Endothelial cell of umbilical vein (primary cell): ENCODE measurements around the gene DHX15. TPM values are rescaled to one million over a fixed set of nuclear protein-coding genes. Genes with fewer than 3 reads are reported as not detected.

ENCODE experiments used
- BruUV-seq: library from RNA; stranded (reverse); fragments of 400-500 nt; replicated peaks from 2 replicates; lab custom pipeline; 2021; lab: Mats Ljungman, UMichigan
- CTCF ChIA-PET: fragments of 300-600, 350-600 bp; sonication (Branson Sonifier 250); formaldehyde crosslinking; loops from one replicate; lab custom pipeline; 2021; ENCODE audit warnings: antibody characterized with exemption, inconsistent platforms; lab: Charles Lee
- POLR2A ChIA-PET: fragments of 300-600, 350-600 bp; sonication (Branson Sonifier 250); formaldehyde crosslinking; loops from one replicate; lab custom pipeline; 2021; ENCODE audit warnings: antibody characterized with exemption, inconsistent platforms; lab: Charles Lee
- DNase-seq: peaks from one replicate; pipeline ENCODE4 v3.0.0-alpha.2; 2011; ENCODE audit warnings: low read depth, low spot score
- FAIRE-seq: peaks from 2 replicates; lab custom pipeline; 2011; peaks lifted over from hg19 to GRCh38; lab: Jason Lieb, UNC
- H2AFZ ChIP-seq: 2 replicates; pipeline ENCODE4 v1.6.0; 2012; ENCODE audit warnings: low read depth, low read length, control low read depth, inconsistent platforms
- H3K27ac ChIP-seq: 2 replicates; pipeline ENCODE4 v1.5.1; 2011; ENCODE audit warnings: low read depth, mild to moderate bottlenecking, control low read depth, low read length, moderate library complexity; ENCODE audit not compliant: insufficient read depth
- H3K27me3 ChIP-seq, 2 experiments: 2 replicates each; pipeline versions ENCODE4 v1.6.0 to v1.6.1; 2011; ENCODE audit warnings: low read length in 2 of 2, mixed read lengths in 1 of 2; ENCODE audit not compliant: control insufficient read depth in 2 of 2, insufficient read depth in 2 of 2
- H3K36me3 ChIP-seq, 2 experiments: 2 replicates in 1 of 2; 3 replicates in 1 of 2; pipeline ENCODE4 v1.5.1; 2011; ENCODE audit warnings: low read length in 2 of 2, mild to moderate bottlenecking in 1 of 2, moderate library complexity in 1 of 2; ENCODE audit not compliant: control insufficient read depth in 2 of 2, insufficient read depth in 2 of 2; ENCODE audit errors: extremely low read depth in 1 of 2
- H3K4me1 ChIP-seq: 3 replicates; pipeline ENCODE4 v1.5.1; 2011; ENCODE audit warnings: mild to moderate bottlenecking, low read length; ENCODE audit not compliant: control insufficient read depth, insufficient read depth; ENCODE audit errors: extremely low read depth
- H3K4me2 ChIP-seq: 2 replicates; pipeline ENCODE4 v1.6.1; 2011; ENCODE audit warnings: low read length, control low read depth, mixed read lengths; ENCODE audit not compliant: insufficient read depth
- H3K4me3 ChIP-seq, 3 experiments: fragments of 200-600 bp in 1 of 3; sonication (generic), shearing (Covaris generic) in 1 of 3; replicated peaks in 1 of 3; 2 replicates each; pipeline ENCODE4 v1.5.1; 2011 to 2016; ENCODE audit warnings: control low read depth in 3 of 3, low read length in 3 of 3, mild to moderate bottlenecking in 2 of 3, inconsistent platforms in 1 of 3, low read depth in 1 of 3, moderate library complexity in 1 of 3; ENCODE audit not compliant: insufficient read depth in 1 of 3
- H3K79me2 ChIP-seq: 2 replicates; pipeline ENCODE4 v1.6.0; 2012; ENCODE audit warnings: low read length, inconsistent platforms; ENCODE audit not compliant: control insufficient read depth, insufficient read depth
- H3K9ac ChIP-seq: replicated peaks from 2 replicates; pipeline ENCODE3; 2011; ENCODE audit warnings: low read length, control low read depth; ENCODE audit not compliant: insufficient read depth; ENCODE audit errors: extremely low read depth
- H3K9me1 ChIP-seq: replicated peaks from 3 replicates; pipeline ENCODE4 v1.6.0; 2011; ENCODE audit warnings: mild to moderate bottlenecking, low read length; ENCODE audit not compliant: control insufficient read depth, insufficient read depth; ENCODE audit errors: extremely low read depth
- H3K9me3 ChIP-seq: replicated peaks from 2 replicates; pipeline ENCODE4 v1.5.1; 2012; ENCODE audit warnings: low read length, inconsistent platforms; ENCODE audit not compliant: control insufficient read depth, insufficient read depth
- H4K20me1 ChIP-seq: replicated peaks from 2 replicates; pipeline ENCODE3; 2011; ENCODE audit warnings: mild to moderate bottlenecking, low read length; ENCODE audit not compliant: control insufficient read depth, insufficient read depth; ENCODE audit errors: extremely low read depth
- CTCF ChIP-seq, 2 donors: IDR thresholded peaks; 1 replicate in 1 of 2; 2 replicates in 1 of 2; pipeline ENCODE4 v1.5.1; 2011; ENCODE audit warnings: low read length in 2 of 2, mild to moderate bottlenecking in 2 of 2, moderate library complexity in 2 of 2, control low read depth in 1 of 2, inconsistent platforms in 1 of 2, low read depth in 1 of 2; ENCODE audit not compliant: insufficient read depth in 1 of 2; ENCODE audit errors: extremely low read depth in 1 of 2
- EZH2 ChIP-seq: IDR thresholded peaks from 2 replicates; pipeline ENCODE4 v1.6.1; 2012; ENCODE audit warnings: borderline replicate concordance, low read depth, mild to moderate bottlenecking, moderate library complexity, low read length, inconsistent platforms; ENCODE audit not compliant: severe bottlenecking
- FOS ChIP-seq: IDR thresholded peaks from 2 replicates; pipeline ENCODE4 v1.6.1; 2011; ENCODE audit warnings: mild to moderate bottlenecking, low read length, moderate library complexity, borderline replicate concordance; ENCODE audit not compliant: insufficient read depth
- GATA2 ChIP-seq: IDR thresholded peaks from 2 replicates; pipeline ENCODE4 v1.7.0; 2011; ENCODE audit warnings: low read depth, mild to moderate bottlenecking, moderate library complexity, mixed read lengths, low read length; ENCODE audit not compliant: insufficient read length, insufficient read depth
- JUN ChIP-seq: IDR thresholded peaks from 2 replicates; pipeline ENCODE4 v1.6.1; 2011; ENCODE audit warnings: borderline replicate concordance, low read depth; ENCODE audit not compliant: insufficient read length, insufficient read depth
- MAX ChIP-seq: IDR thresholded peaks from 2 replicates; pipeline ENCODE4 v1.6.1; 2011; ENCODE audit not compliant: insufficient read depth, insufficient read length
- MYC ChIP-seq: IDR thresholded peaks from one replicate; pipeline ENCODE4 v1.6.1; 2011; ENCODE audit warnings: mild to moderate bottlenecking, low read depth, low read length
- POLR2A ChIP-seq: IDR thresholded peaks from 2 replicates; pipeline ENCODE4 v1.6.1; 2012; ENCODE audit warnings: low read depth, mild to moderate bottlenecking, control low read depth, low read length
- POLR2AphosphoS5 ChIP-seq: IDR thresholded peaks from 2 replicates; pipeline ENCODE4 v1.6.1; 2012; ENCODE audit warnings: low read depth, mild to moderate bottlenecking, control low read depth, low read length, moderate library complexity; ENCODE audit not compliant: insufficient read depth
- dilution Hi-C: fragments of 300-500 bp; cut with MboI; formaldehyde crosslinking; loops from one replicate; pipeline ENCODE4 v1.15.0; 2019; ENCODE audit warnings: low sequenced_read_pairs; ENCODE audit not compliant: extremely low pct_ligation_motif_present
- intact Hi-C: fragments of 100-400 bp; cut with micrococcal nuclease; formaldehyde crosslinking; loops from one replicate; pipeline ENCODE4 v1.10.0; 2022
- polyA plus RNA-seq, 4 experiments: library from polyadenylated mRNA; depleted of rRNA in 3 of 4; stranded (reverse) in 3 of 4; unstranded in 1 of 4; fragments of >200 nt; gene quantifications; 2 replicates each; pipeline versions ENCODE4 v1.2.1 to v1.2.3, GENCODE V29; 2011 to 2012; ENCODE audit warnings: missing spikeins in 1 of 4
- total RNA-seq: library from RNA; stranded (reverse); gene quantifications from 2 replicates; pipeline ENCODE4 v1.2.3, GENCODE V29; 2021

The DHX15 gene
- total and polyA plus RNA-seq, 2 donors (not counting 3 experiments of a cell fraction or from before 2014, with no cell fraction given): 72.3 to 152 TPM

- Histone ChIP-seq H3K27me3 (no peaks in the 10 kb centered on the region), H2AFZ (no peak overlapping the region), H3K4me3 (peak overlapping the region; percentile 82 to 97 (median 92)), H3K4me1 (peaks cover 18% of the 10 kb centered on the region), H3K27ac (peak overlapping the region; percentile 79), H3K4me2 (peak overlapping the region; percentile 91), H3K9me3 (no peaks in the 10 kb centered on the region), H3K9ac (peak overlapping the region; percentile 95), H3K79me2 (peaks cover 70% of the 10 kb centered on the region), H4K20me1 (peaks cover 14% of the 10 kb centered on the region), H3K9me1 (no peaks in the 10 kb centered on the region), H3K36me3 (no peaks in the 10 kb centered on the region)
- peak; percentile 60 for FAIRE-seq
- no peak for TF ChIP-seq FOS
- dilution Hi-C loops (no loop called here), intact Hi-C loops (loop anchor here (2.0 to 5.0 kb wide), 5 partner anchors 24 to 580 kb away; partner anchors contain the start of gene SEPSECS)
- no TSS peak for BruUV-seq
- CTCF ChIA-PET: interaction anchor here (1.2 to 1.5 kb wide), 2 partner anchors 9 to 25 kb away, joined by 3 read pairs; no protein-coding TSS in a partner anchor
- DNase-seq: peak; percentile 22
- POLR2A ChIA-PET: no interaction called here
Measured at GRCh38 chr4:24582235-24582832, 2.0 kb downstream of the DHX15 start.

DNA sequence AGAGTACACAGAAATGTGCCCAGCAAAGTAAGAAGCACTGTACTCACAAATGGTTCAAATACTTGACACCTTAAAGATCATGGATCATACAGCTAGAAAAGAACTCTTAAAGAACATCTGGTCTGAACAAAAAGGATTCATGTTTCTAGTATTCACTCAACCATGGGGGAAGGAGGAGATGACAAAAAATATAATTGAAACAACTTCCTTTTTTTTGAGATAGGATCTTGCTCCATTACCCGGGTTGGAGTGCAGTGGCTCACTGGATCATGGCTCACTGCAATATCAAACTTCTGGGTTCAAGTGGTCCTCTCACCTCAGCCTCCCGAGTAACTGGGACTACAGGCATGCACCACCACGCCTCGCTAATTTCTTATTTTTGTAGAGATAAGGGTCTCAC lies 6.0 kb downstream of the DHX15 start:
- TF ChIP-seq POLR2AphosphoS5: no peak
- TF ChIP-seq MAX: no peak
- no peak for TF ChIP-seq CTCF (IDR thresholded peaks at IDR 0.05; ENCODE audit: extremely low read depth in 1 of 2, insufficient read depth in 1 of 2, low read depth in 1 of 2, low read length in 2 of 2)
- TF ChIP-seq FOS: no peak
- no peak for TF ChIP-seq EZH2
- TF ChIP-seq POLR2A: no peak
- no peak for TF ChIP-seq JUN
- TF ChIP-seq MYC: no peak
- TF ChIP-seq GATA2: no peak
- no TSS peak for BruUV-seq
- DNase-seq: no peak
- Histone ChIP-seq H3K27me3 (no peaks in the 10 kb centered on the region), H3K4me3 (no peak overlapping the region), H2AFZ (no peak overlapping the region), H3K4me2 (no peak overlapping the region), H3K36me3 (peaks cover 6 to 17% of the 10 kb centered on the region in 2 experiments), H3K27ac (no peak overlapping the region), H3K9me3 (no peaks in the 10 kb centered on the region), H3K9ac (no peak overlapping the region), H4K20me1 (peaks cover 19% of the 10 kb centered on the region), H3K79me2 (peaks cover 100% of the 10 kb centered on the region), H3K9me1 (no peaks in the 10 kb centered on the region), H3K4me1 (peaks cover 18% of the 10 kb centered on the region)
- intact Hi-C loops: no loop called here
- POLR2A ChIA-PET: interaction anchor here (0.5 kb wide), 1 partner anchor 47 kb away, joined by 3 read pairs; no protein-coding TSS in a partner anchor
- dilution Hi-C loops: no loop called here
- FAIRE-seq: no peak
- CTCF ChIA-PET: no interaction called here
